Liver (tissue), 3 donors: Measurements from ENCODE around the gene ARHGEF16.

Experiments
- EGR1 ChIP-seq, 2 donors: IDR thresholded peaks; 2 replicates each; pipeline ENCODE4 v1.6.1; 2016 to 2018; ENCODE audit warnings: antibody characterized with exemption in 2 of 2, low read depth in 2 of 2
- FOXA2 ChIP-seq: IDR thresholded peaks from 2 replicates; pipeline ENCODE4 v1.6.1; 2016; ENCODE audit warnings: antibody characterized with exemption
- GABPA ChIP-seq, 2 donors: IDR thresholded peaks in 1 of 2; conservative IDR thresholded peaks in 1 of 2; 2 replicates each; pipeline ENCODE4 v1.6.1; 2016; ENCODE audit warnings: antibody characterized with exemption in 2 of 2, mild to moderate bottlenecking in 1 of 2, moderate library complexity in 1 of 2
- HNF4A ChIP-seq, 2 donors: conservative IDR thresholded peaks; 2 replicates each; pipeline ENCODE4 v1.6.1; 2016; ENCODE audit warnings: antibody characterized with exemption in 2 of 2, mild to moderate bottlenecking in 2 of 2
- HNF4G ChIP-seq: IDR thresholded peaks from 2 replicates; pipeline ENCODE4 v1.6.1; 2016; ENCODE audit warnings: antibody characterized with exemption
- JUND ChIP-seq, 2 donors: IDR thresholded peaks; 2 replicates each; pipeline ENCODE4 v1.6.1; 2016; ENCODE audit warnings: antibody characterized with exemption in 2 of 2
- RAD21 ChIP-seq, 2 donors: IDR thresholded peaks; 2 replicates each; pipeline ENCODE4 v1.6.1; 2016; ENCODE audit warnings: antibody characterized with exemption in 2 of 2, mild to moderate bottlenecking in 2 of 2
- TAF1 ChIP-seq: conservative IDR thresholded peaks from 2 replicates; pipeline ENCODE4 v1.6.1; 2016; ENCODE audit warnings: antibody characterized with exemption, mild to moderate bottlenecking
- YY1 ChIP-seq: IDR thresholded peaks from 2 replicates; pipeline ENCODE4 v1.6.1; 2016; ENCODE audit warnings: antibody characterized with exemption, mild to moderate bottlenecking
- TF ChIP-seq, protein P1 (sequence below): IDR thresholded peaks from 2 replicates; pipeline ENCODE4 v1.6.1; 2016; ENCODE audit warnings: antibody characterized with exemption, mild to moderate bottlenecking
- TF ChIP-seq, protein P2 (sequence below): fragments of 150-350 bp; IDR thresholded peaks from 2 replicates; pipeline ENCODE4 v1.5.1; 2017; ENCODE audit warnings: improper control_type of control experiment, low read depth, low read length; ENCODE audit not compliant: missing input control
- TF ChIP-seq, protein P3 (sequence below): IDR thresholded peaks from 2 replicates; pipeline ENCODE4 v1.6.1; 2016; ENCODE audit warnings: antibody characterized with exemption
- TF ChIP-seq, protein P4 (sequence below): IDR thresholded peaks from 2 replicates; pipeline ENCODE4 v1.6.1; 2016; ENCODE audit warnings: antibody characterized with exemption
- TF ChIP-seq, protein P5 (sequence below): IDR thresholded peaks from 2 replicates; pipeline ENCODE4 v1.6.1; 2016; ENCODE audit warnings: antibody characterized with exemption
- donor health status: healthy.
- donor health status: healthy.

DNA sequence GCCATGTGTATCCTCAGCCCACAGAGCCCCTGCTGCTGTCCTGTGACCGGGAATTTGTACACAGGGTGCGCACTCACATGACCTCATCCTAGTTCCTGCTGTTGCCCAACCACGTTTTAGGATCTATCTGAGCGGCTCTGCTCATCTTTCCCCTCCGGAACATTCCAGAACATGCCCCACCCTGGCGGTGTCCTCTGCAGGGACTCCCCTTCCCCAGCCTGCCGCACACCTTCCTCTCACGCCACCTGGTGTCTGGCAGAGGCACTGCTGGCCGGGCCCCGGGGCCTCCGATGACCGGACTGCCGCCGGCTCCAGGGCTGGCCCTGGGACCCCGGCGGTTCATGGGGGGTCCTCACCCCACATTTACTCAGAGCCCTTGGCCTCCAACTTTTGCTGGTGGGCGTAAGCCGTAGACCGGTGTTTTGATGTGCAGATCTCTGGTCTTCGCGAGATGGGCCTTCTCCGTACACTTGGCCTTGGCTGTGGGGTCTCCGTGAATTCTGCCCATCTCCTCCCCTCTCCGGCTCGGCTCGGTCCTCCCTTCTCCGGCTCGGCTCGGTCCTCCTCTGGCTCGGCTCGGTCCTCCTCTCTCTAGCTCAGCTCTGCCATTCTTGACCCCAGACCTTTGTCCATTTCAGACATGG is 29.5 kb downstream of the ARHGEF16 start:
- TF ChIP-seq HNF4G (no peak), YY1 (no peak), FOXA2 (no peak), JUND (IDR thresholded peaks at IDR 0.05) (no peak), EGR1 (IDR thresholded peaks at IDR 0.05; ENCODE audit: low read depth in 2 of 2) (no peak), TAF1 (no peak), RAD21 (IDR thresholded peaks at IDR 0.05) (peak; percentile 75 to 85), GABPA (IDR thresholded peaks at IDR 0.05 in 1 of 2, conservative IDR thresholded peaks at IDR 0.05 in 1 of 2) (no peak), HNF4A (conservative IDR thresholded peaks at IDR 0.05) (no peak)
- TF ChIP-seq, protein P1, sequence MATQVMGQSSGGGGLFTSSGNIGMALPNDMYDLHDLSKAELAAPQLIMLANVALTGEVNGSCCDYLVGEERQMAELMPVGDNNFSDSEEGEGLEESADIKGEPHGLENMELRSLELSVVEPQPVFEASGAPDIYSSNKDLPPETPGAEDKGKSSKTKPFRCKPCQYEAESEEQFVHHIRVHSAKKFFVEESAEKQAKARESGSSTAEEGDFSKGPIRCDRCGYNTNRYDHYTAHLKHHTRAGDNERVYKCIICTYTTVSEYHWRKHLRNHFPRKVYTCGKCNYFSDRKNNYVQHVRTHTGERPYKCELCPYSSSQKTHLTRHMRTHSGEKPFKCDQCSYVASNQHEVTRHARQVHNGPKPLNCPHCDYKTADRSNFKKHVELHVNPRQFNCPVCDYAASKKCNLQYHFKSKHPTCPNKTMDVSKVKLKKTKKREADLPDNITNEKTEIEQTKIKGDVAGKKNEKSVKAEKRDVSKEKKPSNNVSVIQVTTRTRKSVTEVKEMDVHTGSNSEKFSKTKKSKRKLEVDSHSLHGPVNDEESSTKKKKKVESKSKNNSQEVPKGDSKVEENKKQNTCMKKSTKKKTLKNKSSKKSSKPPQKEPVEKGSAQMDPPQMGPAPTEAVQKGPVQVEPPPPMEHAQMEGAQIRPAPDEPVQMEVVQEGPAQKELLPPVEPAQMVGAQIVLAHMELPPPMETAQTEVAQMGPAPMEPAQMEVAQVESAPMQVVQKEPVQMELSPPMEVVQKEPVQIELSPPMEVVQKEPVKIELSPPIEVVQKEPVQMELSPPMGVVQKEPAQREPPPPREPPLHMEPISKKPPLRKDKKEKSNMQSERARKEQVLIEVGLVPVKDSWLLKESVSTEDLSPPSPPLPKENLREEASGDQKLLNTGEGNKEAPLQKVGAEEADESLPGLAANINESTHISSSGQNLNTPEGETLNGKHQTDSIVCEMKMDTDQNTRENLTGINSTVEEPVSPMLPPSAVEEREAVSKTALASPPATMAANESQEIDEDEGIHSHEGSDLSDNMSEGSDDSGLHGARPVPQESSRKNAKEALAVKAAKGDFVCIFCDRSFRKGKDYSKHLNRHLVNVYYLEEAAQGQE = no peak
- TF ChIP-seq, protein P2, sequence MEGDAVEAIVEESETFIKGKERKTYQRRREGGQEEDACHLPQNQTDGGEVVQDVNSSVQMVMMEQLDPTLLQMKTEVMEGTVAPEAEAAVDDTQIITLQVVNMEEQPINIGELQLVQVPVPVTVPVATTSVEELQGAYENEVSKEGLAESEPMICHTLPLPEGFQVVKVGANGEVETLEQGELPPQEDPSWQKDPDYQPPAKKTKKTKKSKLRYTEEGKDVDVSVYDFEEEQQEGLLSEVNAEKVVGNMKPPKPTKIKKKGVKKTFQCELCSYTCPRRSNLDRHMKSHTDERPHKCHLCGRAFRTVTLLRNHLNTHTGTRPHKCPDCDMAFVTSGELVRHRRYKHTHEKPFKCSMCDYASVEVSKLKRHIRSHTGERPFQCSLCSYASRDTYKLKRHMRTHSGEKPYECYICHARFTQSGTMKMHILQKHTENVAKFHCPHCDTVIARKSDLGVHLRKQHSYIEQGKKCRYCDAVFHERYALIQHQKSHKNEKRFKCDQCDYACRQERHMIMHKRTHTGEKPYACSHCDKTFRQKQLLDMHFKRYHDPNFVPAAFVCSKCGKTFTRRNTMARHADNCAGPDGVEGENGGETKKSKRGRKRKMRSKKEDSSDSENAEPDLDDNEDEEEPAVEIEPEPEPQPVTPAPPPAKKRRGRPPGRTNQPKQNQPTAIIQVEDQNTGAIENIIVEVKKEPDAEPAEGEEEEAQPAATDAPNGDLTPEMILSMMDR = peak; percentile 84
- TF ChIP-seq, protein P3, sequence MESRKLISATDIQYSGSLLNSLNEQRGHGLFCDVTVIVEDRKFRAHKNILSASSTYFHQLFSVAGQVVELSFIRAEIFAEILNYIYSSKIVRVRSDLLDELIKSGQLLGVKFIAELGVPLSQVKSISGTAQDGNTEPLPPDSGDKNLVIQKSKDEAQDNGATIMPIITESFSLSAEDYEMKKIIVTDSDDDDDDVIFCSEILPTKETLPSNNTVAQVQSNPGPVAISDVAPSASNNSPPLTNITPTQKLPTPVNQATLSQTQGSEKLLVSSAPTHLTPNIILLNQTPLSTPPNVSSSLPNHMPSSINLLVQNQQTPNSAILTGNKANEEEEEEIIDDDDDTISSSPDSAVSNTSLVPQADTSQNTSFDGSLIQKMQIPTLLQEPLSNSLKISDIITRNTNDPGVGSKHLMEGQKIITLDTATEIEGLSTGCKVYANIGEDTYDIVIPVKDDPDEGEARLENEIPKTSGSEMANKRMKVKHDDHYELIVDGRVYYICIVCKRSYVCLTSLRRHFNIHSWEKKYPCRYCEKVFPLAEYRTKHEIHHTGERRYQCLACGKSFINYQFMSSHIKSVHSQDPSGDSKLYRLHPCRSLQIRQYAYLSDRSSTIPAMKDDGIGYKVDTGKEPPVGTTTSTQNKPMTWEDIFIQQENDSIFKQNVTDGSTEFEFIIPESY = no peak
- TF ChIP-seq, protein P4, sequence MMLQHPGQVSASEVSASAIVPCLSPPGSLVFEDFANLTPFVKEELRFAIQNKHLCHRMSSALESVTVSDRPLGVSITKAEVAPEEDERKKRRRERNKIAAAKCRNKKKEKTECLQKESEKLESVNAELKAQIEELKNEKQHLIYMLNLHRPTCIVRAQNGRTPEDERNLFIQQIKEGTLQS = no peak
- TF ChIP-seq, protein P5, sequence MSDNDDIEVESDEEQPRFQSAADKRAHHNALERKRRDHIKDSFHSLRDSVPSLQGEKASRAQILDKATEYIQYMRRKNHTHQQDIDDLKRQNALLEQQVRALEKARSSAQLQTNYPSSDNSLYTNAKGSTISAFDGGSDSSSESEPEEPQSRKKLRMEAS = no peak
